HG02759 (cell line): ENCODE data around the gene USP3.
"Not testable (repeated sequence)": the region's sequence is repeated elsewhere in the genome, so short reads cannot be mapped to it uniquely, and the experiment has no call there.

Experiments
- ATAC-seq: cut with Tn5 transposase; IDR thresholded peaks from one replicate; pipeline ENCODE4 v1.9.1; 2021; ENCODE audit warnings: mild to moderate bottlenecking, moderate library complexity; ENCODE audit not compliant: unreplicated experiment

Gene USP3

DNA sequence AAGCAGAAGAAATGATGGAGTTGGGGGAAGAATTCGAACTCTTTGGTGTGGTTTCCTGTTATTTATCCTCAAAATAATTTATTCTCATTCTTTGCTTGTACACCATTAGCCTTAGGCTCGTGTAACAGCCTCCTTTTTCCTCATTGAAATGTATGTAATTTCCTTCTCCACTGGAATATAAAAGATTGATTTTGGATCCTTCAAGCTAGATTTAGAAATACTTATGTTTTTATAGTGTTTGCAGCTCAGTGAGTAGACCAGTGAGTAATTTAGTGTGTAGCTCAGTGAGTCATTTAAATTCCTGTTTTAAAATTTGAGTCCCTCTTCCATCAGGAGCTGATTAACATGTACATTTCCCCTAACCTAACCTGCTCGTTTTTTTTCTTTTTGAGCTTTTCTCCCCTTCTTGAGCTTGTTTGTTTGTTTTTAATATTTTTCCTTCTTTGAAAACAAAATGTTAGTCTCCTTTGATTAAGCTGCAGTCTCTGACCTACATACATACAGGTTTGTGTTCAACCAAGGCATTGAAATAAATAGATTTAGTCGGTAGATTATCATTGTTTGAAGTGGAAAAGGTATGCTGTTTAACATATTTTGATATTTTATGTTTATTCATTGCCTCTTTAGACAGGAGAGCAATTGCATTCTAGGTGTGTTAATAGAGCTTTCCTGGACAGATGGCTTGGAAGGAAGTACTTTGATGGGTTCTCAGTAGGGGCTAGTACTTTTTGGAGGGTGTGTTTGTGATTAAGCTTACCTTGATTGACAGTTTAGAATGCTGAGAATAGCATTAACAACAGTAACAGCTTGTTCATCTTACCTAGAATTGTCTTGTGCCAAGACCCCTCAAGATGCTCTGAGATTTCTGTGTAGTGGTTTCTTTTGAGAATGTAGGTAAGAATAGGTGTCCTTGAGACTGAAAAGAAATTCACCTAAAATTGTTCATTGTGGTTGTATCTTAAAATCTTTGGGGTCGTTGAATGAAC, 5.9 kb downstream of the USP3 start:
- ATAC-seq, result no peak

DNA sequence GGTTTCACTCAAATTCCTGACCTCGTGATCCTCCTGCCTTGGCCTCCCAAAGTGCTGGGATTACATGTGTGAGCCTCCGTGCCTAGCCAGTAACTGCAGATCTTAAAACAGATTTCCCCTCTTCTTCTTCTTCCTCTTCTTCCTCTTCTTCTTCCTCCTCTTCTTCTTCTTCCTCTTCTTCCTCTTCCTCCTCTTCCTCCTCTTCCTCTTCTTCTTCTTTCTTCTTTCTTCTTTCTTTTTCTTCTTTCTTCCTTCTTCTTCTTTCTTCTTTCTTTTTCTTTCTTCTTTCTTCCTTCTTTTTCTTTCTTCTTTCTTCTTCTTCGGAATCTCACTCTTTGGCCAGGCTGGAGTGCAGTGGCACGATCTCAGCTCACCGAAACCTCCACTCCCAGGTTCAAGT, 7.8 kb downstream of the USP3 start:
- ATAC-seq, result no peak

DNA sequence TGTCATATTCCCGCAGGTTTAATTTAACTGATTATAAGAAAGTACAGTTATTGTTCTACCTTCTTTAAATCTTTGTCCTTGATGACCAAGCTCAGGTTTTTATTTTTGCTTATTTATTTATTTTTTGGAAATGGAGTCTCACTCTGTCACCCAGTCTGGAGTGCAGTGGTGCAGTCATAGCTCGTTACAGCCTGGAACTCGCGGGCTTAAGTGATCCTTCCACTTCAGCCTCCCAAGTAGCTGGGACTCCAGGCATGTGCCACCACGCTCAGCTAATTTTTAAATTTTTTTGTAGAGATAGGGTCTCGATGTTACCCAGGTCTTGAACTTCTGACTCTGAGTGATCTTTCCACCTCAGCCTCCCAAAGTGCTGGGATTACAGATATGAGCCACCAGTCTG, 8.9 kb downstream of the USP3 start:
- no peak for ATAC-seq

DNA sequence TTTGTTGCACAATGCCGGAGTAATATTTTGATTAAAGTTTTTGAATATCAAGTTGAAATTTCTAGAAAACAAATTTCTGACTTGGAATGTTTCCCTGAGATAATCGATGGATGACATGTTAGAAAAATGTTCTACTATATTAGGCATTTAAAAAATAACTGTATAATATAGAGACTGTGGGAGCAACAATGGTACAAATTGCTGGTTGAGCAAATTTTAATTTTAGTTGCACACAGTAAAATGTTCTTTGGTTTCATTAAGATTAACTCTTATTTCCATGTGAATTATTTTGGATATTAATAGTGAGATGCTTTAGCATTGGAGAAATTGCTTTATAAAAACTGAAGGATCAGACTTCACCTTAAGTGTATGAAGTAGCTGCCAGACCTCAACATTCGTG, 9.3 kb downstream of the USP3 start:
- ATAC-seq, result no peak

DNA sequence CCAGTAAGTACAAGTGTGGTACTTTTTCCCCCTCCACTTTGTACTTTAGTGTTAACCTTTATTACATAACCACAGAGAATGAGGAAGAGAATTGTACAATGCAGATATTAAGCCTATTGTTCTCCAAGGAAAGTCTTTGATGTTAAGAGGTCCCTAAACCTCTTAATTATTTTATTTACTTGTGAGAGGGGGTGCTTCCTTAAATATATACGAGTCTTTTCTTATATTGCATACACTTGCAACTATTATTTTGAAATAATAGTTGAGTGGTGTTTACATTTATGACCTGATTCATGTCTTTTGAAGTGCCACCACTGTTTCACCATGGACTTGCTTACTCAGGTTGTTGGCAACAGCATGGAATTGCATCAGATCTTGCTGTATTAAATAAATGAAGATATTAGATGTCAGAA, 10.1 kb downstream of the USP3 start:
- no peak for ATAC-seq

DNA sequence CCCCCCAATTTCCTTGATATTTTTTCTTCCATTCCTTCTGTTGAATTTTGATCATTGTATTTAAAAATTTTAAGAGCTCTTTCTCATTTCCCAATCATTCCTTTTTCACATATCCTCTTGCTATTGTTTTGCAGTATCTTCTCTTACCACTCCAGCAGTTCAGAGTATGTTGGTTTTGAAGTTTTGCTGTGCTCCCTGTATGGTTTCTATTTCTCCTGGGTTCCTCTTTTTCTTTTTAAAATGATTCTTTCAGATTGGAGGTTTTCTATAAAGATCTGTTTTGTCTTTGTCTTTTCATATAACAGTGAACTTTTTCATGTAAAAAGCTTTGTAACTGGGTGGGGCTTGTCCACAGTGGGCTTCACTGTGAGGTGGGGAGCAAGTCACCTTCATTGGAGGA, 12.8 kb downstream of the USP3 start:
- ATAC-seq, result no peak

DNA sequence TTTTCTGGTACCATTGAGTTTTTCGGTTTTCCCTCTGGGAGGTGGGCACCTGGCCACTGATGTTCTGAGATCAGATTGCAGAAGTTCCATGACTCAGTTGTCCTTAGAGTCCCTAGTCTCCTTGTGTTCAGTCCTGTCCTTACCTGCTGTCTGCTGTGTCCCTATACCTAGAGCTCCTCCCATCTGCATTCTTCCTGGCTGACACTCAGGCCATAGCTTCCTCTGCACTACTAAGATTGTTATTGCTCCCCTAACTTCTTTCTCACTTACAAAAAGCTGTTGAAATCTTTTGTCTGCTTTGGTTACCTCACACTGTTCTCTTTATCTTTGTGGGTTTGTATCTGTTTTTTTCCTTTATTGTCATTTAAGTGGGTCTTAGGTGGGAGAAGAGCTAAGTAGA, 13.2 kb downstream of the USP3 start:
- no peak for ATAC-seq

DNA sequence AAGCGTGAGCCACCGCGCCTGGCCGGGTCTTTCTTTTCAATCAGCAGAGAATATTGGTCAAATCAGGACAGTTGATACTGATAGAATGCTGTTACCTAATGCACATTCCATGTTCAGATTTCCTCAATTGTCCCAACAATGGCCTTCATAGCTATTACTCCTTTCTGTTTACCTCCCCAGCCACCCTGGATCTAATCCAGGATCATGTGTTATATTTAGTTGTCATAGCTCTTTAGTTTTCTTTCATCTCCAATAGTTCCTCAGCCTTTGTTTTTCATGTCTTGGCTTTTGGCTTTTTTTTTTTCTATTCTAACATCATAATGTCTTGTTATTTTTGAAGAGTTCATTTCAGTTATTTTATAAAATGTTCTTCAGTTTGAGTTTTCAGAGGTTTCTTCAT, 14.6 kb downstream of the USP3 start:
- no peak for ATAC-seq

DNA sequence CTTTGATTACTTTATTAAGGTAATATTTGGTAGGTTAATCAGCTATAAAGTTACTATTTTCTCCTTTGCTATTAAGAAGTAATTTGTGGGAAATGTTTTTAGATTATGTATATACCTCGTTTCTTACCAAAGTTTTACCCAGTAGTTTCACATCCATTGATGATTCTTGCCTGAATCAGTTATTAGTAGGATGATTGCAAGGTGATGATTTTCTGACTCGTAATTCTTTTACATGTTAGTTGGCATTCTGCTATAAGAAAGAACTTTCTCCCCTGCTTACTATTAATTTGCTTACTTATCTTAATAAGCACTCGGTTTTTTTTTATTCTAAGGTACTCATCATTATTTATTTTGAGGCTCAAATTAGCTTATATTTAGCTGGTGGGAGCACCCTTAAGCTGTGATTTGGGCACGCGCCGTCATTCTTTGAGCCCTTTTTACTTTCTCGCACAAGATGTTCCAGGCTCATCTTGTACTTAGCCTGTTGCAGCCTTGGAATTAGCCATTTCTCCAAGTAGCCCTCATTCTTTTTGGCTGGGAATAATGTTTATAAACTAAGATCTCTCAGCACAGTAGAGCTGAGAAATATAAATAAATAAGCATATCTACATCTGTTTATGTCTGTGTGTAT, 15.3 kb downstream of the USP3 start:
- no peak for ATAC-seq

DNA sequence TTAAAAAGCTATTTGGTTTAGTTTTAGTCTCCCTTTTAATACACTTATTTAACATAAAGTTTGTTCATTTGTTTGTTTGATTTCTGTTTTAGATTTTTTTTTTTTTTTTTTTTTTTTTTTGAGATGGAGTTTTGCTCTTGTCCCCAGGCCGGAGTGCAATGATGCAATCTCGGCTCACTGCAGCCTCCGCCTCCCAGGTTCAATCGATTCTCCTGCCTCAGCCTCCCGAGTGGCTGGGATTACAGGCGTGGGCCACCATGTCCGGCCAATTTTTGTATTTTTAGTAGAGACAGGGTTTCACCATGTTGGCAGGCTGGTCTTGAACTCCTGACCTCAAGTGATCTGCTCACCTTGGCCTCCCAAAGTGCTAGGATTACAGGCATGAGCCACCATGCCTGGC, 16.1 kb downstream of the USP3 start:
- not testable (repeated sequence) for ATAC-seq

DNA sequence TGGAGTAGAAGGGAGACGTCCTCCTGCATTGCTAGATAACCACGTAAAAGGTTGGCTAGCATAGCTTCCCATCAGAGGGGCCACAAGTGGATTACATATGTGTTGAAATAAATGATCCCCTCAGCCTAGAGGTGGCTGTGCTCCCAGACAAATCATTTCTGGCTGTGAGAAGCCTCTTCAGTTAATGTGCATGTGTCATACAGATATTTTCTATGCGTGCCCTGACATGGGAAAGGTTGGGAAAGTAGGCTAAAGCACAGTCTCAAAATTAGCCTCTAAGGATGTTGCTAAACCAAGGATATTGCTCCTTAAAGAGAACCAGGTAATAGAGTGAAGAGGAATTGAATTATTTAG, 17.8 kb downstream of the USP3 start:
- no peak for ATAC-seq

DNA sequence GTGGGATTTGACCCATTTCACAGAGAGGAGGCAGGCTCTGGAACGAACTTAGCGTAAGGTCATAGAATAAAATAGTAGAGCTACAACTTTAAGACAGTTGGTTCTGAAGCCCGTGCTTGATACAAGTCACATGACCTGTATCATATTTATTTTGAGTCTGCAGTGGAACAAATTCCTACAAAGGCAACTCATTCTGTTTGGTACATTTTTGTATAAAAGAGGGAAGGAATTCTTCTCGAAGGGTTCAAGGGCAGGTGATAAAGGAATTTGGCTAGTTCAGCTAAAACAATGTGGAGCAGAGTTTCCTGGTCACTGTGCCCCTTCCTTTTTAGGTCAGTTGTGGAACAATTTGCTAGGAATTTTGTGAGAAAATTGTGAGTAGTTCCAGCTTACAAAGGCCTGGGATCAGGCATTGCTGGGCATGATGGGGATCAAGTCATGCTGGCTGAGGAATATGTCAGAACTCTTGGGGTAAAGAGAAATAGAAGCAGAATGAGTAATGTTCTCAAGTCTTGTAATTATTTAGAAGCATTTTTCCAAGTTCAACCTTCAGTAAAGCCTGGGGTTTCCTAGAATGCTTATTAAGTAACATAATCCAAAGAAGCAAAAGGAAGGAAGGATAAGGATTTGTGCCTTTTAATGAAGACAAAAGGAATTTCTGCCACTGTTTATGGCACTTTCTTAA, 19.1 kb downstream of the USP3 start:
- no peak for ATAC-seq

DNA sequence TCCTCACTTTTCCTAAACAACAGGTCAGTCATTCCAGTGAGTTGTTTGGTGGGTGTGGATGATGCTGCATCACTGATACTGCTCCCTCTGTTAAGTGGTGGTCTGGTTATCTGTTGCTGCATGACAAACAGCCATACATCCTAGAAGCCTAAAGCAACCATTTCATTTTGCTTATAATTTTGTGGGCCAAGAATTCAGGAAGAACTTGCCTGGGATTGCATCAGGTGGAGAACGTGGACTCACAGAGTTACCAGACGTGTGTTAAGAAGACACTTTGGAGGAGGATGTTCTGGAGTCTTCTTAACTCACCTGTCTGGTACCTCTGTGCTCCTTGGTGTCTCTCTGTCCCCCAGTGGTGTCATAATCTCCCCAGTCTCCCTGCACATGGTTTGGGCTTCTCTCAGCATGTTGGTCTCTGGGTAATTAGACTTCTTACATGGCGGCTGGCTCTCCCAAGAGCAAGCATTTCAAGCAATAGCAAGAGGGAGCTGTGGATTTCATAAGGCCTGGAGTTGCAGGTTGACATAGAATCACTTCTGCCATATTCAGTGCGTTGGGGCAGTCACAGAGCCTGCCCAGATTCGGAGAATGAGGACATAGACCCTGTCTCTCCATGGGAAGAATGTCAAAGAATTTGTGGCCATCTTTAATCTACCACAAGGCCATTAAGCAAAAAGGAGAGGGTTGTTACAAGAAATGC, 20.1 kb downstream of the USP3 start:
- ATAC-seq, result no peak

DNA sequence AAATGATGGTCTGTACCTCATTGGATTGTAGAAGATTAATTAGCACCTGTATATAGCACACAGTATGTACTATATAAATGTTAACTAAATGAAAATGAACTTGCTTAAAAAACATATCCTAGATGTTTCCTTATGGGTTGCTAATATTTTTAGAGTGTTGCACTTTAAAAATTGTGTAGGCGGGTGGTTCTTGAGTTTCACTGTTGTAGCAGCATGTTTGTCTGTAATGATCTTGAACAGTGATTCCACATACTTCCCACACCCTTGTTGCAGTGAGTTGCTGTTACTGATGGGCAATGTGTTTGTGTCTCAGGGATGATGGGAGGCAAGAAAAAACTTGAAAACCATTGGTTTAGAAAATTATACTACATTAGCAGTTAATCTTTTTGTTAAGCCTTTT, 22.0 kb downstream of the USP3 start:
- ATAC-seq, result no peak

DNA sequence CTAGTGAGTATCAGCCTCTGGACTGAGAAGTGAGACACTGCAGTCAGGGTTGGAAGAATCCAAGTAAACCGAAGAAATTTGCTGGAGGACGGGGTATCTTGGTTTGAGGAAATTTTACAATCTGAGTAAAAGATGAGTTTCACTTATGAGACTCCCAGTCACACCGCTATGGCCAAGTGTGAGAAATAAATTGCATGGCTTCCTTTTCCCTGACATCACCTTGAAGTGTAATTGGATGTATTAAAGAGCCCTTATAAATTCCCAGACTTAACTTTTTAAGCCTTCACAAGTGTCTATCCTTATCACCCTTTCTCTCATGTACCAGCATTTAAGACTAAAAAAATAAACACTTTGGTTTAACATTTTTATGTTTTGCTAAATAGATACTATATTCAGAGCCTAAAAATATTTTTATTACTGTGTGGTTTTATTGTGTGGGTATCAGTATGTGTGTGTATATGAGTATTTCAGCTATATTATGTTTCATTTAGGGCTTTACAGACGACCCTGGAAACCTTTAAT, 23.8 kb downstream of the USP3 start:
- ATAC-seq, result no peak

DNA sequence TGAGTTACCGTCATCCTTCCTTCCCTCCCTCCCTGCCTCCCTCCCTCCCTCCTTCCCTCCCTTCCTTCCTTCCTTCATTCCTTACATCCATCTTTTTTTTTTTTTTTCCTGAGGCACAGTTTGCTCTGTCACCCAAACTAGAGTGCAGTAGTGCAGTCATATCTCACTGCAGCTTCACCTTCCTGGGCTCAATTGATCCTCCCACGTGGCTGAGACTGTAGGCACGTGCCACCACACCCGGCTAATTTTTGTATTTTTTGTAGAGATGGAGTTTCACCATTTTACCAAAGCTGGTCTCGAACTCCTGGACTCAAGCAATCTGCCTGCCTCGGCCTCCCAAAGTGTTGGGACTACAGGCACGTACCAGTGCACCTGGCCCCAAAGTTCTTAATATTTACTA, 25.8 kb downstream of the USP3 start:
- ATAC-seq, result no peak

DNA sequence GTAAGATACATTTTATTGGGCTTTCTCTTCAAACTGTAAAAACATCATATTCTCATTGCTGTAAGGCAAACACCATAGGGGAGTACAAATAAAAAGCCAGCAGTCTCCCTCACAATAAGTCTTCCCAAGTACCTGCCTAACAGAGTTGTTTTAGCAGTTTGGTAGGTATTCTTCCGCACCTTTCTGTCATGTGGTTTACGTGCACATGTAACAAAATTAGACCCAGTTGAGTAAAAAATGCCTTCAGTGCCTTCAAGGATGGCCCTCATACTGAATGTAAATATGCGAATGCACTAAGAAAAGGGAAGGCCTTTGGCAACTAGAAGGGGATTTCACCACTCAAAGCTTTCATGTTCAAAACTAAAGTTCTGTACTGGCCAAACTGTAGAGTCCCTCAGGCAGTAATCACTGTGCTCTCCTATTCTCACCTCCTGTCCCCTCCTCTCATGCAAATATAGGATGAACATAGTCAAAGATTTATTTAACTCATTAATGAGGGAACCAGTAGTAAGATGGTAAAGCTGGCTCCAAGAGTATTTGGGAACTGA, 26.4 kb downstream of the USP3 start:
- no peak for ATAC-seq

DNA sequence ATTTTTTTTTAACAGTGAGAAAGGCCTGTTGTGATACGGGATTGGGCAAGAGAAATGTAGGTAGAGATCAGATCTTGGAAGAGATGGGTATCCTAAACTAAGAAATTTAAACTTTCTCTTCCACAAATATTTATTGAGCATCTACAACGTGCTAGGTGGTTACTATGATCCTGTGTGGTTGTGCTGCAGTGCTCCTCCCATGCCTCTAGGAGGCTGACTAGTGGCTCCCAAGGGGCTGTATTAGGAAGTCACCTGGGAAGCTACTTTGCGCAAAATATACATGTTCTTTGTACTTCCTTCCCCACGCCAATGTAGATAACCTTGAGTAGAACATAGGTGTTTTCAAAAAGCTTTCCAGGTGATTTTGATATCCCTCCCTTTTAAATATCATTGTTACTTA, 27.2 kb downstream of the USP3 start:
- no peak for ATAC-seq

DNA sequence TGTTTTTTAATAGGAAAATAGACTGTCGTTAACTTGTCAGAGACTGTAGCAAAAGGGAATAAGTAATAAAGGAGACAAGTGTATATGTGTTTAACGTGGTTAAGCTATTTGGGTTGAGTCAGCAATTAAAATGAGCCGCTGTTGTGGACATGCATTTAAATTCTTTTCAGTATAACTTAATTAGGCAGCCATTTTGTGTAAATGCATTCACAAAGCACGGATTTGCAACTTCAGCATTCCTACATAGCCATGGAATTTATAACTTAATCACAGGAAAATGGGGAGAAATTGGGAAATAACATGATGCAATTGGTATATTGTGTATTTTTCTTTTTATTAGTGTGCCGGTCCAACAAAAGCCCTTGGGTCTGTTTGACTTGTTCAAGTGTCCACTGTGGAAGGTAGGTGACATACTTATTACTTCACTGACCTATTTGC, 27.9 kb downstream of the USP3 start:
- ATAC-seq, result no peak

DNA sequence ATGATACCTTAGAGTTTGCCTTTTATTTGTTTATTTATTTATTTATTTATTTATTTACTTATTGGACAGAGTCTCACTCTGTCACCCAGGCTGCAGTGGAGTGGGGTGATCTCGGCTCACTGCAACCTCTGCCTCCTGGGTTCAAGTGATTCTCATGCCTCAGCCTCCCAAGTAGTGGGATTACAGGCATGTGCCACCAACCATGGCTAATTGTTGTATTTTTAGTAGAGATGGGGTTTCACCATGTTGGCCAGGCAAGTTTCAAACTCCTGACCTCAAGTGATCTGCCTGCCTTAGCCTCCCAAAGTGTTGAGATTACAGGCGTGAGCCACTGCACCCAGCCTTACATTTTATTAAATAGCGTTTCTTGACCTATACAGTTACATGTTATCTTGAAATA, 30.5 kb downstream of the USP3 start:
- ATAC-seq, result not testable (repeated sequence)

DNA sequence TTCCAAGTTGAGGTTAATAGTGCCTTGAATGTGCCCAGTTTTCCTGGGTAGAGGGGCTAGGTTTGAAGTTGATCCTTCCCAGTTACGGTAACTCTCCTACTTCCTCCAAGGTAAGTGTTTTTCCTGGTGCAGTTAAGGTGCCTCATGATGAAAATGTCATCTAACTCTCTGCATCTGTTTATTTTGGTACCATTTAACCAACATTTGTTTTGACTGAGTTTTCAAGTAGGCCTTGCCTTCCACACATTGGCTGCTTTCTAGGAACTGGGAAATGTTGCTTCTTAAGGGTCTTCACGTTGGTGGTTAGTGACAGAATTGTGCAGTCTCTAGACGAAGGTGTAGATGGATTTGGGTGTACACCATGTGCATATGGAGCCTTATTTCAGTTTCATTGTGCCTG, 31.3 kb downstream of the USP3 start:
- no peak for ATAC-seq
